Stimulated activated CD4-positive, alpha-beta T cell treated with anti-CD3 and anti-CD28 coated beads, TNF-alpha, amount 100 ng/mL, for 4 hours (primary cell): ENCODE results near the gene DNAAF8.

Experiments used
- DNase-seq, 3 experiments: peaks; one replicate each; pipeline ENCODE4 v3.0.0-alpha.2; 2020; ENCODE audit warnings: low read depth in 3 of 3

DNAAF8 gene

DNA sequence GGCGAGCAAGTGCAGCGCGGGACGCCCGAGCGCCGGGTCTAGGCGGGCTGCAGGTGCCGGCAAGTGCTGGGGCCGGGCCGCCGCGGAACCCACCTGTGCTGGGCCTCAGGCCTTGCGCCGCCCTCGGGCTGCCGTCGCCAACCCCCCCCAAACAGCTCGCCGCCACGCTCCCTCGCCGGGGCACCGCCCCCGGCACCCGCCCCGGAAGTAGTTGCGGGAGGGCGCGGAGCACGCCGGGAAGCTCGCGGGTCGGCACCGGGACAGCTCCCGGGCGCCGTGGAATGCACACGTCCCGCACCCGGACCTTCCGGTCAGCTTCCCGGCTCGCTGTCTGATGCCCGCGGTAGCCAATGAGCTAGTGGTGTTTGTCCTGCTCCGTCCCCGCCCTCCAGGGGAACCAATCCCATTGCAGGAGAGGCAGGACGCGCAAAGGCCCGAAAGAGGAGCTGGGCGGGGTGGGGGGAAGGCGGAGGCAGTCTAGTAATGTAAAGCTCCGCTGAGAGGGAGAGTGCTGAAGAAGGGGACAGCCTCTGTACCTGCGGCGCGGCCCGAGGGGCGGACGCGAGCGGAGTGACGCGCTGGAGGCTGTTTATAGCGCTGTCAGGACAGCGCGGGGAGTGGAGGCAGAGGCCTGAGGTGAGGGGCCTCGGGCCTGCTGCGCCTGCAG, at the start of gene DNAAF8, which contains the start of gene ANKS3:
TSS of gene DNAAF8 (plus strand) at position 475 of the 667 bp plus-strand sequence. CDS start 1,978 bp downstream, outside the sequence.
TSS of gene ANKS3 (minus strand) at position 209 of the 667 bp plus-strand sequence. CDS start 4,122 bp downstream, outside the sequence.
- DNase-seq, result peak; percentile 55 to 66 (median 57)

- DNase-seq, result no peak
Measured at GRCh38 chr16:4684763-4685162, 49.6 kb upstream of the DNAAF8 start.

- no peak for DNase-seq
Measured at GRCh38 chr16:4685292-4685691, 49.0 kb upstream of the DNAAF8 start.

DNA sequence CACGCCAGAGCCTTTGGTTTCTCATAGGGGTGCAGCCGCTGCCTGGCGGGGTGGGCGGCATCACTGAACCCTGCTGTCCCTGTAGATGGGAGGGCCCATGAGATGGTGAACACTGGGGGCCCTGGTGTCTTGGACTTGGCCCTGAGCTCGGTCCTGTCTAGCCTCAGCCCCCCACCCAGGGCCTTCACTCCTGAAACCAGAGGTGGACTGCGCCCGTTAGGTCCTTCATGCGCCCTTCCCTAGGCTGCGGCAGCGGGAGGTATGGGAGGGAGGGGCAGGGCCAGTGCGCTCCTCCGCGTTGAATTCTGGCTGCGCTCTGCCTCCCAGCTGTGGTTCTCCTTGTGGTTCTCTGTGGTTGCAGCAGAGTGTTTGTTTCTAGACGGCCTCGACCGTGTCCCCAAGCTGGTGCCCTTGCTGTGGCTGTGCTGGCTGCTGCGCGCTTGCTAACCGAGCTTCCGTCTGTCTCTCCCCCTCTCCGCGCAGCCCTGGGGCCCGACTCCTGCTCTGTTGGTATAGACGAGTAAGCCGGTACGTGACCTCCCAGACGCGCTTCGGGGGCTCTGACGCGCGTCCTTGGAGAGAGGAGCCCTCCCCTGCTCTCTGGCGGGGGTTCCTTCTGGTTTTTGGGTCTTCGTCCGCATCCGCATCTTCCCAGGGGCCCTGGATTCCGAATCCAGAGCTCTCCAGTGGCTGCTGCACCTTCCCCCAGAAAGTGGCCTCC, 48.4 kb upstream of the DNAAF8 start:
- DNase-seq, result no peak

GRCh38 chr16:4686497-4687210, 47.7 kb upstream of the DNAAF8 start:
- no peak for DNase-seq

DNA sequence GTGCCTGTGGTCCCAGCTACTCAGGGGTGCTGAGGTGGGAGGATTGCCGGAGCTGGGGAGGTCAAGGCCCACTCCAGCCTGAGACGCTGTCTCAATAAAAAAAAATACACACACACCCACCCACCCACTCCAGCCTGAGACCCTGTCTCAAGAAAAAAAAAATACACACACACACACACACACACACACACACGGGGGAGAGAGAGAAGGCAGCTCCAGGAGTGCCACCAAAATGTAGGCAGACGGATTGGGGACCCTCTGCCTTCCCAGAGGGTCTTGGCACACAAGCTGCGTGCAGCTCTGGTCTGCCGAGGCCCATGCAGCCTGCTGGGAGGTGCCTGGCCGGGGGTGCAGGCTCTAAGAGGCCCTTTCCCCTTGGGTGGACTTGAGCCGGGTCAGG, 46.9 kb upstream of the DNAAF8 start:
- DNase-seq, result no peak

DNA sequence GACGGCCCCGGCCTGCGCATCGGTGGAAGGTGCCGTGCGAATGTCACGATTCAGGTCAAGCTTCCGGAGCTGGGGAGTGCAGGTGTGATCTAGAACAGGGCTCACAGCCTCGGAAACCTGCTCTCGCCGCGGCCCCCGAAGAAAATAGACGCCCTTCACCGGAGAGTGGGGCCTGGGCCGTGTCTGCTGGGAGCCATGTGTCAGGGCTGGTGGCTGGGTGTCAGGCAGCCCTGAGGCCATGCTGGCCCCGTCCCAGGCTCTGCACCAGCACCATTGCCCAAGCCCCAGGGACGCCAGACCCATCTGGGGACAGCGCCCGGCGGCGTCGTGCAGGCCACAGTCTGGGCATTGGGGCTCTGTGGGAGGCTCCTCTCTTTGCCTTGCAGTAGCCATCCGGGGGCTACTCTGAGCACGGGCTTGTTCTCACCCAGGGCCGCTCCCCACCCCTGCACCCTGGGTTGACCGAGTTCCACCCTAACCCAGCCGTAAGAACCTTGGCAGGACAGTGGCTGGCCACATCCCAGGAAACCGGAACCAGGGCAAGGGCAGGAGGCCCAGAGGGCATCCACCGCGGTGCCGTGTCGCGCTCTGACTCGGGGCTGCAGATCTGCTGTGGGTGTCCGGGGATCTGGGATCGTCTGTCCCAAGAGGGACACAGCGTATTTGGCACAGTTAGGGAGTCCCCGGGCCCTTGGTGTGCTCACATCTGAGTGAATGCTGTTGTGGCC, 46.2 kb upstream of the DNAAF8 start:
- no peak for DNase-seq

DNA sequence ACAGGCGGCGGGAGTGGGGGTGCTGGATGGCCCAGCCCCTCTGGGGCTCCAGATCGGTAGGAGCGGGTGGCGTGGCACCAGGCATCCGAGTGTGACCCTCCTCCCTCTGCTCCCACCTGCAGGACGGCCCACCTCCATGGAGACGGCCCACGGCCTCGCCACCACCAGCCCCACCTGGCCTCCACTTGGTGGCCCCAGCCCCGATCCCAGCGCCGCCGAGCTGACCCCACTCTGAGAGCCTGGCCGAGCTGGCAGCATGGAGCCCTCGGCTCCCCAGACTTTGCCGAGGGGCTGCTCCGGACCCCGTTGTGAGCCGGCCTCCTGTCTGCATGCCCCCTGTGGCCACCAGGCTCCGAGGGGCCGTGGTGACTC, 45.7 kb upstream of the DNAAF8 start:
- DNase-seq, result no peak

- no peak for DNase-seq
Measured at GRCh38 chr16:4689091-4689671, 45.2 kb upstream of the DNAAF8 start.

- DNase-seq, result no peak
Measured at GRCh38 chr16:4689864-4690704, 44.3 kb upstream of the DNAAF8 start.

- DNase-seq, result no peak
Measured at GRCh38 chr16:4690946-4691665, 43.2 kb upstream of the DNAAF8 start.

DNA sequence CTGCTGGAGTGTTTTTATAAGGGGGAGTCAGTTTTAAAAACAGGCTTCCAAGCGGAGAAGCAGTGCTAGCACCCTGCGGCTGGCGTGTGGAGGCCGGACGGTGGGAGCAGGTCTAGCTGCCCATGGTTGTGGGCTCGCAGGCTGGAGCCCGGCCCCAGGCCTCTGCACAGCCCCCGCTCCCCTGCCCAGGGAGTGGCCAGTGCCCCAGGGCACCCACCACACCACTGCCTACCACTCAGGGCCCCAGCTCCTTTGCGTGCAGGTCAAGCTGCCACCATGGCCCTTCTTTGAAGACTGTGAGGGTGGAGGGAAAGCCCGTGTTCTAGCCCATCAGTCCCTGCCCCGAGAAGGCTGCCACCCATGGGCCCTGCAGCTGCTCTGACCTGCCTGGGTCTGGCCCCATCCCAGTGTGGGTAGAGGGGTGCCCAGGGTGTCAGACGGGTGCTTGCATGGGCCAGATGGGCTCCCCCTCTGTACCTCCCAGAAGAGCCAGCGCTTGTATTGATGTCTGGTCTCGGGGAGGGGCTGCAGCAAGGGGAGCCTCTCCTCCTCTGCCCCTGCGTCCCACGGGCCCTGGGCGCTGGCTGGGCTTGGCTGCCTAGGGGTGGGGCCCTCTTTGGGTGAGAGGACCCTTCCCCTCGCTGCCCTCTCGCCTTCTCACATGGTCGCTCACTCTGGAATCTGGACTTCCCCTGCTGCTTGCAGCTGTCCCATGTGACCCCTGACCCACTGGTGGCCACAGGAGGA, 42.5 kb upstream of the DNAAF8 start:
- no peak for DNase-seq

- DNase-seq, result no peak
Measured at GRCh38 chr16:4692460-4693295, 41.7 kb upstream of the DNAAF8 start.

- DNase-seq, result peak; percentile 94 to 95 (median 94)
Measured at GRCh38 chr16:4693296-4693955, 40.9 kb upstream of the DNAAF8 start, which contains the start of gene NUDT16L1. Gene NUDT16L1, plus strand, starts transcription at chr16:4693562. Its CDS starts 165 bp downstream, at chr16:4693727.

GRCh38 chr16:4693956-4694641, 40.2 kb upstream of the DNAAF8 start:
- DNase-seq, result peak; percentile 15 to 34 (median 21)

GRCh38 chr16:4694642-4695451, 39.5 kb upstream of the DNAAF8 start:
- no peak for DNase-seq
